GM21717 (cell line): ENCODE results near the gene LBHD1.
"Not testable (repeated sequence)": the region's sequence is repeated elsewhere in the genome, so short reads cannot be mapped to it uniquely, and the experiment has no call there.

Source experiments
- ATAC-seq: cut with Tn5 transposase; IDR thresholded peaks from one replicate; pipeline ENCODE4 v1.9.1; 2021; ENCODE audit warnings: mild to moderate bottlenecking, moderate library complexity; ENCODE audit not compliant: unreplicated experiment

LBHD1 gene

DNA sequence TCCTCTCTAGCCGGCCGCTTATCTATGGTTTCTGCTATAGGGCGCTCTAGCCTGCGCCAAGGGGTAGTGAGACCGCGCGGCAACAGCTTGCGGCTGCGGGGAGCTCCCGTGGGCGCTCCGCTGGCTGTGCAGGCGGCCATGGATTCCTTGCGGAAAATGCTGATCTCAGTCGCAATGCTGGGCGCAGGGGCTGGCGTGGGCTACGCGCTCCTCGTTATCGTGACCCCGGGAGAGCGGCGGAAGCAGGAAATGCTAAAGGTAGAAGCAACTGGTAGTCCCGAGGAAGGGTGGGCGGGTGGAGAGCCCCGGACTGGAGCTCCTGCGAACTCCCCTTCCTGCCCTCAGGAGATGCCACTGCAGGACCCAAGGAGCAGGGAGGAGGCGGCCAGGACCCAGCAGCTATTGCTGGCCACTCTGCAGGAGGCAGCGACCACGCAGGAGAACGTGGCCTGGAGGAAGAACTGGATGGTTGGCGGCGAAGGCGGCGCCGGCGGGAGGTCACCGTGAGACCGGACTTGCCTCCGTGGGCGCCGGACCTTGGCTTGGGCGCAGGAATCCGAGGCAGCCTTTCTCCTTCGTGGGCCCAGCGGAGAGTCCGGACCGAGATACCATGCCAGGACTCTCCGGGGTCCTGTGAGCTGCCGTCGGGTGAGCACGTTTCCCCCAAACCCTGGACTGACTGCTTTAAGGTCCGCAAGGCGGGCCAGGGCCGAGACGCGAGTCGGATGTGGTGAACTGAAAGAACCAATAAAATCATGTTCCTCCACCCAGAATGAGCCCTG, at the start of gene LBHD1, which contains the start of gene UQCC3:
LBHD1 (minus strand) TSS at position 660 of the 782 bp plus-strand sequence. CDS start 2,236 bp downstream, outside the sequence.
UQCC3 (plus strand) TSS at position 66 of the 782 bp plus-strand sequence; CDS start at position 139, 73 bp downstream.
- peak; percentile 47 for ATAC-seq

DNA sequence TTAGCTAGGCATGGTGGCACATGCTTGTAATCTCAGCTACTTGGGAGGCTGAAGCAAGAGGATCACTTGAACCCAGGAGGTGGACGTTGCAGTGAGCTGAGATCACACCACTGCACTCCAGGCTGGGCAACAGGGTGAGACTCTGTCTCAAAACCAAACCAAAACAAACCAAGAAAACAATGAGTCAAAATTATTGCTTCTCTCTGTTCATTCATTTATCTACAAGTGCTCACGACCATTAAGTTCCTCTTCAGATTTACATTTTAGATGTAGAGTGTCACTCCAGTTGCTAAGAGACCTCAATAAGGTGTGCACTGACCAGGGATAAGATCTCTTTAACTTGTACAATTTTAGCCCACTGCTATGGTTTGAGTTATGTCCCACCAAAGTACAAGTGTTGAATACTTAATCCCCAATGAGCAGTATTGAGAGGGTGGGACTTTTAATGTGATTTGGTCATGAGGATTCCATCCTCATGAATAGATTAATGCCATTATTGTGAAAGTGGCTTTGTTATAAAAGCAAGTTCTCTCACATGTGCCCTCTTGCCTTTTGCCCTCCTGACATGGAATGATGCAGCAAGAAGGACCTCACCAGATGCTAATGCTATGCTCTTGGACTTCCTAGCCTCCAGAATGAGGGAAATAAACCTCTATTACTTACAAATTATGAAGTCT, 47.4 kb upstream of the LBHD1 start:
- no peak for ATAC-seq

- no peak for ATAC-seq
Measured at GRCh38 chr11:62716816-62717215, 44.7 kb upstream of the LBHD1 start.

DNA sequence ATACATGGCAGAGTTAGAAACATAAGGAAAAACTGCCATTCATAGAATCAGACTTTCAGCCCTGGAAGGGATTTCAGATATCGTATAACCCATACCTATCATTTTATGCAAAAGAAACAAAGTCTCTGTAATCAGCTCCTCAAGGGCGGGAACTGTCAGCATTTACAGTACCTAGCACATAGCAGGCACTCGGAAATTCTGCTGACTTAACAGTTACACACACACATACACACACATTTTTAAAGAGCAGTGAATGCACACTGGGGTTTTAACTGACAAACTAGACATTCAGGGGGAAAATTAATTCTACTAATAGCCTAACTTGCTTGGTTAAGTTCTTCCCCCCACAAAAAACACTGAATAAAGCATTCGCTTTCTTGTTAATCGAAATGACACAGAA, 44.1 kb upstream of the LBHD1 start:
- ATAC-seq: no peak

- ATAC-seq: no peak
Measured at GRCh38 chr11:62715150-62716130, 43.4 kb upstream of the LBHD1 start.

DNA sequence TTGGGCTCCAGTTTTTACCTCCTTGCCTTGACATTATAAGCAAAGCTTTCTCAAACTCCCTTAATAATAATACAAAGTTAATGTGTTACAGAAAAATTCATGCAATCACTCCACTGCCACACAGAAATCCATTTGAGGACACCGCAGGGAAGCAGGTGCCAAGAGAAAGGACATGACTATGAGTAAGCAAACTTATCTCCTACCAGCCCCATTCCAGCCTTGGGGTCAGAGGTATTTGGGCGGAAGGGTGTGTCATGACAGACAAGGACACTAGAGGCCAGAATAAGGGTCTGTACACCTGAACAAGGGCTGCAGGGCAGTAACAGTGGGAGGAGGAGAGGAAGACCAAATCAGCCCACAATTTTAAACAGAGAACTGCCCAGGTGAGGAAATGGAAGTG, 41.3 kb upstream of the LBHD1 start:
- ATAC-seq: no peak

DNA sequence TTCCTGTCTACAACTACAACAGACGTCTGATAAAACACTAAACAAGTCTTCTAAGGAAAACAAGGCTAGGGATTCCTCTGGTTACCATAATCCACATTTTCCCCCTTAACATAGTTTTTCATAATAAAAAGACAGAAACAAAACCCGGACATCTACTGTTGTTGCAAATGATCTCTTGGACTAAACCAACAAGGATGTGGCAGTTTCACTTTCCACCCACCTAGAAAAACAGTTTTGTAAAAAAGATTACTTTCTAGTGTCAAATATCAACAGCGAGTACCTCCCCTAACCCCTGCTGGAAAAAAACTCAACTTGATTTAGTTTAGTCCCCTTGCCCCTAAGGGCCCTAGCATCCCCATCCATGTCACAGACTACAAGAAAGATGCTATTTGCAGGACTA, 40.8 kb upstream of the LBHD1 start:
- ATAC-seq: no peak

DNA sequence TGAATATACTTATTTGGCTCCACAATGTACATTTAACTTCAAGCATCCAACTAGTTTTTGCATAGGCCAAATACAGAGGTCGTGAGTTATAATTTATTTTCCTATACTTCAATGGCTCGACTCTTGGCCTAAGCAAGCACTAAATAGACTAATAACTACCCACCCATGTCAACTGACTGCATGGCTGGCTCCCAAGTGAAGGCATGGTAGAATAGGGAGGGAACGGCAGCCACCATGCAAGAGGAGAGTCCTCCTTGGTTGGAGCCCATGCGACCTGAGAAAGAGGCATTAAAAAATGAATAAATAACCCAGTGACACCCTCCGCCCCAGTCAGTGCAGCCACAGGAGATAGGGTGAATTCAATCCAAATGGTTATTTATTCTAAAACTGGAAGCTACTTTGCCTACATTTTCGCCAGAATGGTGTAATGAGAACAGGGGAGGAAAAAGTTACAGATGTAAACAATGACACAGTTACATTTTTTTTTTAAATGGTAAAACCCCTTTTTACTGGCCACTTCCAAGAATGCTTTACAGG, 40.3 kb upstream of the LBHD1 start:
- ATAC-seq: no peak

GRCh38 chr11:62710001-62710345, 37.9 kb upstream of the LBHD1 start:
- ATAC-seq: no peak

GRCh38 chr11:62709247-62710000, 37.4 kb upstream of the LBHD1 start:
- peak; percentile 66 for ATAC-seq

DNA sequence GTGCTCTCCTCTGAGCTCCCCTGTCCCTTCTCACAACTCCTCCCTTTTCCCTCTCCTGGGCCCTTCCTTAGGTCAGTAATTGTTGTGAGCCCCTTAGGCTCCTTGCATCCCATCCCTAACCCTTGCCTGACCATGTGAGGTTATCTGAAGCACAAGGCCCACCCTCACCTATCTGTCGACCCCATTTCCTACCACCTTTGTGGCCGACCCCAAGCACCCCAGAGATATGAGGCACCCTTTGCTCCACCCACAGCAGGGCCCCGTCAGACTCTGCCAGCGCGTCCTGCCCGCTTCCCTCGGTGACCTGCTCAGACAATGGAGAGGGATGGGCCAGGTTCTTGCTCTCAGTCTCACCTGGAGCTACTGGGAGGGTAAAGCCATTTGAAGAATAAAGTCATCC, 36.7 kb upstream of the LBHD1 start:
- no peak for ATAC-seq

- no peak for ATAC-seq
Measured at GRCh38 chr11:62708392-62708791, 36.3 kb upstream of the LBHD1 start.

DNA sequence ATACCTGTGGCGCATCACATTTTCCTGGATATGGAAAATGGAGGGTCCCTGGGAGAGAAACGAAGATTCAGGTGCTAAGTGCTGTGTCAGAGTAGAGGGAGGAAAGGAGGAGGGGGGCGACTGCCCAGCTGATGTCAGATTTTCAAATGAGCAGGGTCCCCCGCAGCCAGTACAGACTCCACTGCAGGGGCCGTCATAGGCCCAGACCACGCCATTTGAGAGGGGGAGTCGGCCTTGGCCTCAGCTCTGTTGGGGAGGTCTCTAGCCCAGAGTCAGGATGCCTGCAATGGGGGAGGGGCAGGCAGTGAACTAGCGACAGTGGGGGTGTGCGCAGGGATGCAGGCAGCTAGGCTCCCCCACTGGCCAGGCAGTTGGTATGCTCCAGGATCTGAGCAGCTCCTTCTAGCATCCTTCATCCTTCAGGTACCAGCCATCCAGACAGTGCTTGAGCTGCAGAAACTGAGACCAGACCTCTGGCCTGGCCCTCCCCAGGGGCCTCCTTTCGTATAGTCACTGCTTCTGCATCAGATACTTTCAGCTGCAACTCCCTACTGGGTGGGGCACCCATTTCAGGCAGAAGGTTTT, 35.3 kb upstream of the LBHD1 start, which contains the start of the genes BSCL2 and GNG3:
BSCL2 (minus strand) TSS at position 148 of the 585 bp plus-strand sequence. CDS start 229 bp downstream, outside the sequence.
GNG3 (plus strand) TSS at position 400 of the 585 bp plus-strand sequence. CDS start 620 bp downstream, outside the sequence.
- no peak for ATAC-seq

DNA sequence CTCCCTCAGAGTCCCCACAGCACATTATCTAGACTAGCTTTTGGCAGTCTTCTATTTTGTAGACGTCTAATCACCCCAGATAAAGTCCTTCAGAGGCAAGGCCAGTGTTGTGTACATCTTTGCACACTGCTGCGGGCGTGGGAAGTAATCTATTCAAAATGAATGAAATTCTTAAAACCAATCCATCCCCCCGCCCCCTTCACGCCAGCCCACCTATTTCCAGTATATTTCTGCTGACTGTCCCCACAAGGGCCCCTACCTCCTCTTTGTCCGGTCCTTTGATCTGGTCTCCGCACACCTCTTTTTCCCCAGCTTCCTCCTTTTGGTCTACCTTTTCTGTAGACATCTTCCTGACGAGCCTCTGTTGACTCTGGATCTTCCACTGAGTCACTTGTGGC, 34.8 kb upstream of the LBHD1 start:
- ATAC-seq: no peak

- ATAC-seq: peak; percentile 28
Measured at GRCh38 chr11:62705880-62706849, 34.1 kb upstream of the LBHD1 start.

DNA sequence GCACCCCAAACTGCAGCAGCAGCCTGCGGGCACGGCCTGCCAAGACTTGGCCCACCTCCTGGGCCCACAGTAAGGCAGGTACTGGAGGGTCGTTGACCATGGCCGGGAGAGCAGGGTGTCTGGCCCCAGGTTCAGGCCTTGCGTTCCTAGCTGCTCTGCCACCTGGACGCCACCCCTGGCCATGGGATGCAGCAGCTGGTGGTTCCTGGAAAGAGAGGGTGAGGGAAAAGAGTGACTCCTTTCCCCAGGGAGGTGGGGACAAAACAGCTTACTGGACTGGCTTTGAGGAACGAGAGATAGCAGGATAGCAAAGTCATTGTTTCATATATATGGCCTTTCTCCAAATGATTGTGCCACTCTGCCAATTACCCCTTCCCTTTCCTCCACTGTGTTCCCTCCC, 33.3 kb upstream of the LBHD1 start:
- no peak for ATAC-seq

GRCh38 chr11:62703921-62704320, 31.9 kb upstream of the LBHD1 start:
- not testable (repeated sequence) for ATAC-seq

- ATAC-seq: no peak
Measured at GRCh38 chr11:62702246-62702645, 30.2 kb upstream of the LBHD1 start.
